Measurements from ENCODE around the gene MKNK2. TPM values are rescaled to one million over a fixed set of nuclear protein-coding genes. Genes with fewer than 3 reads are reported as not detected.
"Not testable (repeated sequence)": the region's sequence is repeated elsewhere in the genome, so short reads cannot be mapped to it uniquely, and the experiment has no call there.

Gene MKNK2
- total RNA-seq, 1 donor from 2014 or later: 81.3 TPM

DNA sequence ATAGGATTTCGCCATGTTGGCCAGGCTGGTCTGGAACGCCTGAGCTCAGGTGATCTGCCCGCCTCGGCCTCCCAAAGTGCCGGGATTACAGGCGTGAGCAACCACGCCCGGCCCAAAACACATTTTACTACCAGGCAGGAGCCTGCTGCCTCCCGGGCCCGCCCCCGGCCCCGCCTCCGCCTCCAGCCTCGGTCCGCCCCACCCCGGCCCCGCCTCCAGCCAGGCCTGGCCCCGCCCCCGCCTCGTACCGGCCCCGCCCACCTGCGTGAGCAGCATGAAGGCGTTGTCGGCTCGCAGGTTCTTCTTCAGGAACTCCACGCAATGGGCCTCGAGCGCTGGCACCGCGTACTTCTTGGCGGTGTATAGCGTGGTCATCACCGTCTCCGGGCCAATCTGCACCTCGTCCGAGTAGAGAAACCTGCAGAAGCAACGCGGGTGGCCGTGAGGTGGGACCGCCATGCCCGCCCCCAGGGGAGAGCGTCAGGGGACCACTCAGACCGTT, 58.2 kb downstream of the MKNK2 start:
- H3K27ac Mint-ChIP-seq (ENCODE audit: unreplicated experiment): no peak overlapping the region
- DNase-seq (ENCODE audit: extremely low spot score, unreplicated experiment): no peak
- no peaks in the 10 kb centered on the region for H3K27me3 Mint-ChIP-seq (ENCODE audit: unreplicated experiment)
- no peaks in the 10 kb centered on the region for H3K4me1 Mint-ChIP-seq (ENCODE audit: unreplicated experiment)
- H3K36me3 Mint-ChIP-seq (ENCODE audit: unreplicated experiment): peaks cover 21% of the 10 kb centered on the region
- no peaks in the 10 kb centered on the region for H3K9me3 Mint-ChIP-seq (ENCODE audit: unreplicated experiment)
- no peak for TF ChIP-seq CTCF (IDR thresholded peaks at IDR 0.05)
- no peak overlapping the region for H3K4me3 Mint-ChIP-seq (ENCODE audit: unreplicated experiment)

GRCh38 chr19:1991018-1991913, 59.8 kb downstream of the MKNK2 start:
- Mint-ChIP-seq H3K4me1 (ENCODE audit: unreplicated experiment) (no peaks in the 10 kb centered on the region), H3K27me3 (ENCODE audit: unreplicated experiment) (no peaks in the 10 kb centered on the region), H3K4me3 (ENCODE audit: unreplicated experiment) (no peak overlapping the region), H3K9me3 (ENCODE audit: unreplicated experiment) (no peaks in the 10 kb centered on the region), H3K27ac (ENCODE audit: unreplicated experiment) (no peak overlapping the region), H3K36me3 (ENCODE audit: unreplicated experiment) (peaks cover 14% of the 10 kb centered on the region)
- DNase-seq (ENCODE audit: extremely low spot score, unreplicated experiment): no peak
- no peak for TF ChIP-seq CTCF (IDR thresholded peaks at IDR 0.05)

GRCh38 chr19:1990230-1991017, 60.6 kb downstream of the MKNK2 start:
- Mint-ChIP-seq H3K9me3 (ENCODE audit: unreplicated experiment) (no peaks in the 10 kb centered on the region), H3K27ac (ENCODE audit: unreplicated experiment) (no peak overlapping the region), H3K27me3 (ENCODE audit: unreplicated experiment) (no peaks in the 10 kb centered on the region), H3K36me3 (ENCODE audit: unreplicated experiment) (peaks cover 9% of the 10 kb centered on the region), H3K4me1 (ENCODE audit: unreplicated experiment) (no peaks in the 10 kb centered on the region), H3K4me3 (ENCODE audit: unreplicated experiment) (no peak overlapping the region)
- no peak for TF ChIP-seq CTCF (IDR thresholded peaks at IDR 0.05)
- no peak for DNase-seq (ENCODE audit: extremely low spot score, unreplicated experiment)

DNA sequence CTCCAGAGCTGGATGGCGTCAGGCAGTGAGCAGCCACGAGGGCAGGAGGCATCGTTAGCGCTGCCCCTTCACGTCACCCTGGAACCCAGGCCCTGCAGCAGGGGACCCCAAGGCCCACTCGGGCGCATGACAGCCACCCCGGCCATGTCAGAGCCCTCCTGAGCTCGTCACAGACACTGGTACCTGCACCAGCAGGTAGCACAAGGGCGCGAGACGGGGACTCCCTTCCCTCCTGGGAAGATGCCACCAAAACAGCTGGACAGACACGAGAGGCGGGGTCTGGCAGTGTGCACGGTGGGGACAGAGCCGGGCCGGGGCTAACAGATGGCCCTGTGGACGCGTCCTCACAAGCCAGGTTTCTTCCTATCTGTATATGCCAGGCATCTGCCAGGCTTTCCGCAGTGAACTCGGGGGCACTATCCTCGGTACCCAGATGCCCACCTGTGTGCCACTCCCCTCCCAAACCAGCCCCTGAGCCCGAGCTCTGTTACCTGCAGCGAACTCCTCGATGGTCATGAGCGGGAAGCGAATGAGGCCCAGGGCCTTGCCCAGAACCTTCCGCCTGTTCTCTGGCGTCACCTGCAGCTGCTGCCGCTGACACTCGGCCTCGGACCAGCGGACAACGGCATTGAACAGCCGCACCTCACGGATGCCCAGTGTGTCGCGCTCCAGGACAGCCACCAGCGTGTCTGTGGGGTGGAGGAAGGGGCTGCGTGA, 61.4 kb downstream of the MKNK2 start:
- Mint-ChIP-seq H3K4me1 (ENCODE audit: unreplicated experiment) (no peaks in the 10 kb centered on the region), H3K9me3 (ENCODE audit: unreplicated experiment) (no peaks in the 10 kb centered on the region), H3K27me3 (ENCODE audit: unreplicated experiment) (no peaks in the 10 kb centered on the region), H3K4me3 (ENCODE audit: unreplicated experiment) (no peak overlapping the region), H3K36me3 (ENCODE audit: unreplicated experiment) (peaks cover 13% of the 10 kb centered on the region), H3K27ac (ENCODE audit: unreplicated experiment) (no peak overlapping the region)
- DNase-seq (ENCODE audit: extremely low spot score, unreplicated experiment): no peak
- TF ChIP-seq CTCF (IDR thresholded peaks at IDR 0.05): no peak

DNA sequence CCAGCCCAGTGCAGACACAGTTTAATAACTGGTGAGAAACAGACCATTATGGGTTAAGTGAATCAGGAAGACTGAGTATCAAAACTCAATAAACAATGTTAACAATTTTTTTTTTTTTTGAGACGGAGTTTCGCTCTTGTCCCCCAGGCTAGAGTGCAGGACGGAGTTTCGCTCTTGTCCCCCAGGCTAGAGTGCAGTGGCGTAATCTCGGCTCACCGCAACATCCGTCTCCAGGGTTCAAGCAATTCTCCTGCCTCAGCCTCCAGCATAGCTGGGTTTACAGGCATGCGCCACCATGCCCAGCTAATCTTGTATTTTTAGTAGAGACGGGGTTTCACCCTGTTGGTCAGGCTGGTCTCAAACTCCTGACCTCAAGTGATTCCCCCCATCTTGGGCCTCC, 62.6 kb downstream of the MKNK2 start:
- H3K4me3 Mint-ChIP-seq (ENCODE audit: unreplicated experiment); H3K4me1 Mint-ChIP-seq (ENCODE audit: unreplicated experiment); DNase-seq (ENCODE audit: extremely low spot score, unreplicated experiment); H3K9me3 Mint-ChIP-seq (ENCODE audit: unreplicated experiment); H3K27ac Mint-ChIP-seq (ENCODE audit: unreplicated experiment); H3K27me3 Mint-ChIP-seq (ENCODE audit: unreplicated experiment): not testable (repeated sequence)
- peaks cover 16% of the 10 kb centered on the region for H3K36me3 Mint-ChIP-seq (ENCODE audit: unreplicated experiment)

Other genes with a start within 250 kb of the MKNK2 start
- 4.6 and 5.2 TPM in 2 replicates for gene ATP8B3, start 239.0 kb downstream of the MKNK2 start, total RNA-seq
- gene REXO1, start 202.8 kb downstream of the MKNK2 start, total RNA-seq: 29.8 and 39.3 TPM in 2 replicates
- 25.1 and 26.3 TPM in 2 replicates for gene KLF16, start 187.7 kb downstream of the MKNK2 start, total RNA-seq
- gene ABHD17A, start 165.7 kb downstream of the MKNK2 start, total RNA-seq: 63.4 and 64.0 TPM in 2 replicates
- gene ADAT3, start 145.8 kb downstream of the MKNK2 start, total RNA-seq: 6.8 and 7.4 TPM in 2 replicates
- 75.8 and 79.4 TPM in 2 replicates for gene SCAMP4, start 145.8 kb downstream of the MKNK2 start, total RNA-seq
- gene CSNK1G2, start 110.1 kb downstream of the MKNK2 start, total RNA-seq: 71.6 and 72.2 TPM in 2 replicates
- 86.0 and 95.9 TPM in 2 replicates for gene BTBD2, start 35.5 kb downstream of the MKNK2 start, total RNA-seq
- 50.6 and 54.2 TPM in 2 replicates for gene MOB3A, start 45.1 kb upstream of the MKNK2 start, total RNA-seq
- gene IZUMO4, start 45.7 kb upstream of the MKNK2 start, total RNA-seq: 3.8 and 4.8 TPM in 2 replicates
- gene AP3D1, start 100.3 kb upstream of the MKNK2 start, total RNA-seq: 139 and 152 TPM in 2 replicates
- 34.1 and 38.1 TPM in 2 replicates for gene DOT1L, start 112.7 kb upstream of the MKNK2 start, total RNA-seq
- 40.7 and 45.7 TPM in 2 replicates for gene PLEKHJ1, start 185.1 kb upstream of the MKNK2 start, total RNA-seq
- 101 and 102 TPM in 2 replicates for gene SF3A2, start 185.6 kb upstream of the MKNK2 start, total RNA-seq
- 14.3 and 16.4 TPM in 2 replicates for gene AMH, start 198.1 kb upstream of the MKNK2 start, total RNA-seq
- not detected in 2 replicates for gene JSRP1, start 205.2 kb upstream of the MKNK2 start, total RNA-seq
- 0.44 and 0.51 TPM in 2 replicates for gene PEAK3, start 230.9 kb upstream of the MKNK2 start, total RNA-seq

Data from osteocyte (in vitro differentiated cells).